Activated CD4-positive, alpha-beta memory T cell treated with anti-CD3 and anti-CD28 coated beads, Interleukin-2, amount 10 ng/mL, durations not matched to agents 7 days and 5 days (primary cell): ENCODE data around the gene CA10. TPM values are rescaled to one million over a fixed set of nuclear protein-coding genes. Genes with fewer than 3 reads are reported as not detected.

Experiments
- CTCF ChIA-PET: fragments of 350-600 bp; sonication (Branson Sonifier 250); formaldehyde crosslinking; loops from one replicate; lab custom pipeline; 2021; ENCODE audit warnings: antibody characterized with exemption, inconsistent platforms; lab: Charles Lee
- POLR2A ChIA-PET: fragments of 350-600 bp; sonication (Branson Sonifier 250); formaldehyde crosslinking; loops from one replicate; lab custom pipeline; 2021; ENCODE audit warnings: antibody characterized with exemption; lab: Charles Lee
- DNase-seq: peaks from one replicate; pipeline ENCODE4 v3.0.0-alpha.2; 2020
- H3K27ac Mint-ChIP-seq: one replicate; pipeline ENCODE4 v1.8.0; 2021; ENCODE audit warnings: mild to moderate bottlenecking, mixed read lengths
- H3K27me3 Mint-ChIP-seq: one replicate; pipeline ENCODE4 v1.8.0; 2021; ENCODE audit warnings: mixed read lengths
- H3K36me3 Mint-ChIP-seq: one replicate; pipeline ENCODE4 v1.8.0; 2021; ENCODE audit warnings: low read depth, mixed read lengths
- H3K4me1 Mint-ChIP-seq: one replicate; pipeline ENCODE4 v1.8.0; 2021; ENCODE audit warnings: mixed read lengths
- H3K4me3 Mint-ChIP-seq: one replicate; pipeline ENCODE4 v1.8.0; 2021; ENCODE audit warnings: mild to moderate bottlenecking, mixed read lengths
- H3K9me3 Mint-ChIP-seq: one replicate; pipeline ENCODE4 v1.8.0; 2021; ENCODE audit warnings: mixed read lengths
- total RNA-seq, 2 experiments: library from RNA; stranded (reverse); gene quantifications; one replicate each; pipeline ENCODE4 v1.2.3, GENCODE V29; 2021

CA10 gene
- total RNA-seq, 2 experiments from 2014 or later, result not detected

- Mint-ChIP-seq H3K27me3 (peaks cover 13% of the 10 kb centered on the region), H3K4me1 (no peaks in the 10 kb centered on the region), H3K36me3 (no peaks in the 10 kb centered on the region), H3K27ac (no peak overlapping the region), H3K4me3 (no peak overlapping the region), H3K9me3 (no peaks in the 10 kb centered on the region)
- POLR2A ChIA-PET, result no interaction called here
- no peak for DNase-seq
- CTCF ChIA-PET, result no interaction called here
Observed at GRCh38 chr17:51645056-51645455, 513.5 kb downstream of the CA10 start.

DNA sequence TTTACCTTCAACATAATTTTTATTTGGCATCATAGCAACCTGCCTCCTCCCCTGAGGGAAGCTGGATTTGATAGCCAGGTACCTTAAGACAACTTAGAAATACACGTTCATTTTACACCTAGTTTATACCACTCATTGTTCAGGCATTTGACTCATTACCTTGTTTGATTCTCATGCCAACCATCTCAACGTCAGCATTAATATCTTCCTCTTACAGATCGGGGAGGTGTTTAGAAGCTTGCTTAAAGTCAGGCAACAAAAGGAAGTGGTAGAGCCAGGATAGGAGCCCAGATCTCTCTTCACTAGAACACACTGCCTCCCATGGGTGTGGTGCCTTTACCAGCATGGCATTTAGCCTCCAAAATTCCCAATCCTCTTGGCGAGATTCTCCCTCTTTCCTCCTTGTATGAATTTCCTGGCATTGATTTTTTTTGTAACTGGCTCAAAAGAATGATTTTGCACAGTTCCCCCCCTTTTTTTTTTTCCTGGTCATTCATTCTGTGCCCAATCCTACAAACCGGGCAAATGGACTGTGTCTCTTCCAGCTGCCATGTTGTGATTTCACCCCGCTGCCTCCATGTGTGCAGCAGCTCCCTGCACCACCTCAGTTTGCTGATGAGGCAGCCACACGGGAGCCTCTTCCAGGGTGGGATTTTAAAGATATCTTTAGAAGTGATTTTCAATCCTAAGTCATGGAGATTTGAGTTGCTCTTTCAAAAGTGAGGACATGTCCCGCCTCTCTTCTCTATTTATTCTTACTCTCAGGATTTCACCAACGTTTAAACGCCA, 514.6 kb downstream of the CA10 start:
- H3K4me1 Mint-ChIP-seq, result no peaks in the 10 kb centered on the region

DNA sequence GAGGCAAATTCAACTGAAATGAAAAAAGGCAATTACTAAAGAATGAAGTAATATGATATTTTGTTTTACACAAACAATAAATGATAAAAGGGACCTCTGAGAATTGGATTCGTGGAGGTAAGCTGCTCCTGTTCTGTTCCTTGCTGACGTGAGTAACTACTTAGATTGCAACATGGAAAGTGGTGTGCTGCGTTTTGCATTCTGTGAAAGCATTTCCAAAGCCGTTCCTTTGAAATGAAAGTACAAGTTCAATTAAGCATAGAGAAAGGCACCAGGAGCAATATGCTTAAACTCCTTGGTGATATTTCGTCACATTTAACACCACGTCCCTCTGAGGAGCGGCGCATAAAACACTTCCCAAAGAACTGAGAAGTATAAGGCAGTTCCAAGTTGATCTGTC, 516.5 kb downstream of the CA10 start:
- Mint-ChIP-seq H3K4me3 (no peak overlapping the region), H3K9me3 (no peaks in the 10 kb centered on the region), H3K27ac (no peak overlapping the region), H3K4me1 (no peaks in the 10 kb centered on the region), H3K27me3 (peaks cover 7% of the 10 kb centered on the region), H3K36me3 (no peaks in the 10 kb centered on the region)
- ChIA-PET POLR2A (no interaction called here), CTCF (no interaction called here)
- DNase-seq, result no peak

More for the DNA sequence above, 514.6 kb downstream of the CA10 start:
- H3K27ac Mint-ChIP-seq, result no peak overlapping the region
- no peak for DNase-seq
- no peaks in the 10 kb centered on the region for H3K9me3 Mint-ChIP-seq
- H3K36me3 Mint-ChIP-seq, result no peaks in the 10 kb centered on the region
- peaks cover 7% of the 10 kb centered on the region for H3K27me3 Mint-ChIP-seq
- ChIA-PET POLR2A (no interaction called here), CTCF (no interaction called here)
- H3K4me3 Mint-ChIP-seq, result no peak overlapping the region

DNA sequence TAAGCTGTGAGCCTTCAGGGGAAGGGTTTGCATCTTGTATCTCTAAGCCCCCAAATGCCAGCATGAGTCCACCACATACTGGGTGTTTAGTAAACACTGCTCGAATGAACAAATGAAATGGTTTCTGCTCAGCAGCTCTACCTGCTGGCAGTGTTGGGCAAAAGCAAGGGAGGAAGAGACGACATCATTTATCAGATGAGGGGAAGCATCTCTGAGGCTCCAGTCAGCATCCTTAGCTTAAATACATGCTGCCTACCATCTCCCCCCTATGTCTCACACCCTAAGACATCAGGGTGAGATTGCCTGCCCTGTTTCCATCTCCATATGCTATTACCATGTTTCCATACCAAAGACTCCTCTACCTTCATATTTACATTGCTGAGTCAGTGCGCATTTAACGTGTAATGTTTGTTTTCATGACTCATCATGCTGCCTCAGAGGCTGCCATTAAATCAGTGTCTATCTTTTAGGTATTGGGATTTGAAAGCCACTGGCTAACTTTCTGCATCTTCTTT, 518.3 kb downstream of the CA10 start:
- peak; percentile 19 for DNase-seq
- Mint-ChIP-seq H3K27me3 (peaks cover 7% of the 10 kb centered on the region), H3K4me1 (no peaks in the 10 kb centered on the region), H3K27ac (no peak overlapping the region), H3K4me3 (no peak overlapping the region), H3K36me3 (no peaks in the 10 kb centered on the region), H3K9me3 (no peaks in the 10 kb centered on the region)
- CTCF ChIA-PET, result interaction anchor here (1.2 to 1.8 kb wide), 2 partner anchors 27 to 269 kb away, joined by 3 to 13 read pairs; no protein-coding TSS in a partner anchor
- POLR2A ChIA-PET, result no interaction called here

- Mint-ChIP-seq H3K9me3 (no peaks in the 10 kb centered on the region), H3K36me3 (no peaks in the 10 kb centered on the region), H3K4me1 (no peaks in the 10 kb centered on the region), H3K27me3 (peaks cover 7% of the 10 kb centered on the region), H3K27ac (no peak overlapping the region), H3K4me3 (no peak overlapping the region)
- DNase-seq, result no peak
- POLR2A ChIA-PET, result no interaction called here
- CTCF ChIA-PET, result interaction anchor here (1.2 to 1.8 kb wide), 2 partner anchors 29 to 267 kb away, joined by 3 to 13 read pairs; no protein-coding TSS in a partner anchor
Observed at GRCh38 chr17:51638971-51639370, 519.5 kb downstream of the CA10 start.

DNA sequence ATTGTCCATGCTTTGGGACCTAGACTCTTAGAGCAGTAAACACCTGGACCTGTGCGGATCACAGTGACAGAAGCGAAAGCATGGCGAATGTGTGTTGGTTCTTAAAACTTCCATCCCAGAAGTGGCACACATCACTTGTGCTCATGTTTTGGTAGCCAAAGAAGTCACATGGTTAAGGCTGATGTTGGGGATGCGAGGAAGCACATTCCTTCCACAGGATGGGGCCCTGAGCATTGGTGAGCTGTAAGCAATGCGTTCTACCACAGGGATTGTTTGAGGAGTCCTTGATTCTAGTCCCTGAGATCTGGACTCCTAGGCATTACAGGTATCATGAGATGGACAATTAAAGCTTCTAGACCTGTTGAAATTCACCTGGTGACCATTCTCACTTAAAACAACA, 522.2 kb downstream of the CA10 start:
- ChIA-PET CTCF (no interaction called here), POLR2A (no interaction called here)
- Mint-ChIP-seq H3K9me3 (no peaks in the 10 kb centered on the region), H3K4me1 (no peaks in the 10 kb centered on the region), H3K36me3 (no peaks in the 10 kb centered on the region), H3K4me3 (no peak overlapping the region), H3K27me3 (peaks cover 7% of the 10 kb centered on the region), H3K27ac (no peak overlapping the region)
- no peak for DNase-seq

GRCh38 chr17:51630101-51630671, 528.3 kb downstream of the CA10 start:
- no peak for DNase-seq
- ChIA-PET POLR2A (no interaction called here), CTCF (no interaction called here)
- Mint-ChIP-seq H3K4me1 (no peaks in the 10 kb centered on the region), H3K27me3 (peaks cover 8% of the 10 kb centered on the region), H3K4me3 (no peak overlapping the region), H3K27ac (no peak overlapping the region), H3K9me3 (no peaks in the 10 kb centered on the region), H3K36me3 (no peaks in the 10 kb centered on the region)

DNA sequence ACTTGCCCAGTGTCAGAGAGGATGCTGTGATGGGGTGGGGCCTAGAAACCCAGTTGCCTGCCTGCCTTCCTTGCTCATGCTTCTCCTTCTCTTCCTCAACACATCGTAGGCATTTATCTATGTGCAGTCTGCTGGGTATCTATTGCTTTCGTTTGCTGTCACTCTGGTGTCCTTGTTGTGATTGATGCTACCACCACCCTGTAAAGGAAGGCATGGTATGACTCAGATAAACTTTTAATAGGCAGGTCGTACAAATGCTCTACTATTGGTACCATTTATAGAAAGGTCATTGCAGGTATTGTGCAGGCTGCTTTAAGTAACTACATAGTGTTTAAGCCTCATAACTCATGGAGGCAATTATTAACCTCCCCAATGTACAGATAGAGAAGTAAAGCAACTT, 529.3 kb downstream of the CA10 start:
- H3K36me3 Mint-ChIP-seq, result no peaks in the 10 kb centered on the region
- ChIA-PET CTCF (no interaction called here), POLR2A (no interaction called here)
- no peaks in the 10 kb centered on the region for H3K4me1 Mint-ChIP-seq
- H3K4me3 Mint-ChIP-seq, result no peak overlapping the region
- no peaks in the 10 kb centered on the region for H3K9me3 Mint-ChIP-seq
- peaks cover 8% of the 10 kb centered on the region for H3K27me3 Mint-ChIP-seq
- DNase-seq, result no peak
- H3K27ac Mint-ChIP-seq, result no peak overlapping the region

- H3K9me3 Mint-ChIP-seq, result no peaks in the 10 kb centered on the region
- H3K27me3 Mint-ChIP-seq, result peaks cover 9% of the 10 kb centered on the region
- POLR2A ChIA-PET, result no interaction called here
- no peak overlapping the region for H3K27ac Mint-ChIP-seq
- DNase-seq, result no peak
- CTCF ChIA-PET, result no interaction called here
- H3K36me3 Mint-ChIP-seq, result no peaks in the 10 kb centered on the region
- H3K4me1 Mint-ChIP-seq, result no peaks in the 10 kb centered on the region
- no peak overlapping the region for H3K4me3 Mint-ChIP-seq
Observed at GRCh38 chr17:51627779-51628178, 530.7 kb downstream of the CA10 start.

DNA sequence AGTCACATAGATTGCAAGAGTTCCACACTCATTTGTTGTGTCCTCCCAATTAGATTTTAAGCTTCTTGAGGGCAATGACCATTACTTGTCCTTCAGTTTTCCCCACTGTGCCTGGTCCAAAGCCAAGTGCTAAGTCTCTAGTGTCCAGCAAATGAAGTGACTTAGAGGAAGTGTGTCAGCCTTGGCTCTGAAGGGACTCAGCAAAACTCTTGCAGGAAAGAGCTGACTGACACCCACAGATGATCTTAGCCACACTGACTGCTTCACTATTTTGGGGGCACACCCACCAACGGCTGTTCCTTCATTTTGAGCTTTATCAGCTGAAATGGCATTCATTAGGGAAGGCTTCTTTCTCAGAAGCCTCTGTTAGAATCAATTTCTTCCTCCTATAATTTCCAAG, 540.0 kb downstream of the CA10 start:
- H3K4me3 Mint-ChIP-seq, result no peak overlapping the region

DNA sequence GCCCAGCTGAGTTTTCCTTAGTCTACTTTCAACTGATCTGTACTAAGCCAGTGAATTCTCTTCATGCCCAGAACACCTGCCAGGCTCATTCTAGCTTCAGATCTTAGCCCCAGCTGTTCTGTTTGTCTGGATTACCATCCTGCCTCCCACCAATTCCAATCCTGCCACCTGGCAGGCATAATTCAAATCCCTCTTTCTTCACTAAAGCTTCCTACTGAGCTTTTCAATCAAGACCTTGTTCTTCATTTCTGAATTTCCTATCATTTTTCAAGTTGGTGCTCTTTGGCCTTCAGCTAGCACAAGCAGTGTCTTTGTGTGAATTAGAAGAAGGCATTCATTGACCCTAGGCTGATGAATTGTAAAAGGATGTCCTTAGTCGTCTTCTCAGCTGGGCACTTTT, 540.5 kb downstream of the CA10 start:
- ChIA-PET CTCF (no interaction called here), POLR2A (interaction anchor here (0.8 kb wide), 1 partner anchor 1582 kb away, joined by 3 read pairs; no protein-coding TSS in a partner anchor)
- Mint-ChIP-seq H3K9me3 (no peaks in the 10 kb centered on the region), H3K27ac (no peak overlapping the region), H3K4me1 (no peaks in the 10 kb centered on the region), H3K36me3 (no peaks in the 10 kb centered on the region), H3K4me3 (no peak overlapping the region), H3K27me3 (peaks cover 4% of the 10 kb centered on the region)
- no peak for DNase-seq

More for the DNA sequence above, 540.0 kb downstream of the CA10 start:
- Mint-ChIP-seq H3K9me3 (no peaks in the 10 kb centered on the region), H3K27ac (no peak overlapping the region), H3K27me3 (peaks cover 5% of the 10 kb centered on the region), H3K4me1 (no peaks in the 10 kb centered on the region), H3K36me3 (no peaks in the 10 kb centered on the region)
- ChIA-PET POLR2A (interaction anchor here (0.8 kb wide), 1 partner anchor 1583 kb away, joined by 3 read pairs; no protein-coding TSS in a partner anchor), CTCF (no interaction called here)
- DNase-seq, result no peak

GRCh38 chr17:51613255-51613654, 545.3 kb downstream of the CA10 start:
- ChIA-PET CTCF (no interaction called here), POLR2A (no interaction called here)
- Mint-ChIP-seq H3K4me3 (no peak overlapping the region), H3K27me3 (peaks cover 4% of the 10 kb centered on the region), H3K4me1 (no peaks in the 10 kb centered on the region), H3K27ac (no peak overlapping the region), H3K36me3 (no peaks in the 10 kb centered on the region), H3K9me3 (no peaks in the 10 kb centered on the region)
- DNase-seq, result no peak

DNA sequence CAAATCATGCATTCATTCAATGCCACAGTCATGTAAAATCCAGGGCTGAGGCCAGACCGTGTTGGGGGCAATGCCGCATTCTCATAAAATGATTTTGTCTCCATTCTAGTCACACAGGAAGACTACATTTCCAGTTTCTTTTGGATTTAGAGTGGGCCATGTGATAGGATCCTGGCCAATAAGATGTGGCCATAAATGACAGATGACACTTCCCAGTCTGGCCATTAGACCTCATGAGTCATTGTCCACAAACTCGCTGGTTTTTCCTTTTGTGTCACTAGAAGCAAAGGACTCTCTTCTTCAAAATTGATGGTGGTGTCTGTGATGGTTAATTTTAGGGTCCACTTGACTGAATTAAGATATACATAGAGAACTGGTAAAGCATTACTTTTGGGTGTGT, 545.8 kb downstream of the CA10 start:
- Mint-ChIP-seq H3K4me1 (no peaks in the 10 kb centered on the region), H3K36me3 (no peaks in the 10 kb centered on the region), H3K27me3 (no peaks in the 10 kb centered on the region), H3K9me3 (no peaks in the 10 kb centered on the region), H3K4me3 (no peak overlapping the region), H3K27ac (no peak overlapping the region)
- no peak for DNase-seq
- ChIA-PET CTCF (no interaction called here), POLR2A (no interaction called here)
